GM12878 (cell line): ENCODE measurements around the gene SEMA3C. TPM values are rescaled to one million over a fixed set of nuclear protein-coding genes. Genes with fewer than 3 reads are reported as not detected.

Experiments
- ATAC-seq: fragments of 200-7000 bp; cut with Tn5 transposase; 3 replicates; pipeline ENCODE4 v1.9.1; 2020; ENCODE audit warnings: mild to moderate bottlenecking, moderate library complexity
- BruUV-seq: library from RNA; stranded (reverse); fragments of 400-500 nt; replicated peaks from 2 replicates; lab custom pipeline; 2021; lab: Mats Ljungman, UMichigan
- CTCF ChIA-PET: fragments of 300-600 bp; sonication (Branson Sonifier 250); formaldehyde crosslinking; extraction: SDS; loops from one replicate; lab custom pipeline; 2021; ENCODE audit warnings: inconsistent platforms; lab: Yijun Ruan, JAX
- POLR2A ChIA-PET: fragments of 350-600 bp; formaldehyde crosslinking; extraction: SDS; loops from one replicate; lab custom pipeline; 2021; ENCODE audit warnings: inconsistent platforms; lab: Charles Lee
- RAD21 ChIA-PET: fragments of 300-600 bp; sonication (Branson Sonifier 250); formaldehyde crosslinking; loops from one replicate; lab custom pipeline; 2023; ENCODE audit warnings: antibody characterized with exemption; ENCODE audit not compliant: unreplicated experiment; lab: Charles Lee
- SMC1A ChIA-PET: fragments of 300-600 bp; sonication (Branson Sonifier 250); formaldehyde crosslinking; loops from one replicate; lab custom pipeline; 2023; ENCODE audit not compliant: unreplicated experiment, uncharacterized antibody; lab: Charles Lee
- DNase-seq: peaks from one replicate; pipeline ENCODE4 v3.0.0-alpha.2; 2011; ENCODE audit warnings: low read depth, low spot score
- FAIRE-seq: peaks from 3 replicates; lab custom pipeline; 2011; peaks lifted over from hg19 to GRCh38; lab: Jason Lieb, UNC
- H2AFZ ChIP-seq: 2 replicates; pipeline ENCODE4 v1.6.0; 2011; ENCODE audit warnings: low read depth, low read length, control low read depth; ENCODE audit not compliant: control insufficient read depth
- H3K27ac ChIP-seq: 2 replicates; pipeline ENCODE4 v1.5.1; 2011; ENCODE audit warnings: control low read depth; ENCODE audit not compliant: control insufficient read depth, insufficient read depth
- H3K27me3 ChIP-seq, 2 experiments: replicated peaks in 1 of 2; 2 replicates each; pipeline versions ENCODE4 v1.6.0 to v1.6.1; 2011; ENCODE audit warnings: low read length in 1 of 2; ENCODE audit not compliant: control insufficient read depth in 2 of 2, insufficient read depth in 2 of 2
- H3K36me3 ChIP-seq, 2 experiments: 2 replicates each; pipeline ENCODE4 v1.5.1; 2011; ENCODE audit warnings: low read length in 1 of 2; ENCODE audit not compliant: control insufficient read depth in 2 of 2, insufficient read depth in 2 of 2
- H3K4me1 ChIP-seq: 2 replicates; pipeline ENCODE4 v1.6.1; 2011; ENCODE audit warnings: mild to moderate bottlenecking, low read length, moderate library complexity, mixed read lengths; ENCODE audit not compliant: control insufficient read depth, insufficient read depth
- H3K4me2 ChIP-seq: 2 replicates; pipeline ENCODE4 v1.6.0; 2011; ENCODE audit warnings: control low read depth; ENCODE audit not compliant: control insufficient read depth, insufficient read depth
- H3K4me3 ChIP-seq: fragments of 200-600 bp; sonication (generic); 2 replicates; pipeline ENCODE4 v1.5.1; 2016
- H3K79me2 ChIP-seq: 2 replicates; pipeline ENCODE4 v1.6.0; 2011; ENCODE audit warnings: low read length; ENCODE audit not compliant: control insufficient read depth, insufficient read depth
- H3K9ac ChIP-seq: 2 replicates; pipeline ENCODE4 v1.8.0; 2011; ENCODE audit warnings: low read length, control low read depth, mixed read lengths; ENCODE audit not compliant: control insufficient read depth, insufficient read depth
- H3K9me3 ChIP-seq: replicated peaks from 3 replicates; pipeline ENCODE4 v1.5.1; 2011; ENCODE audit warnings: mild to moderate bottlenecking, low read length; ENCODE audit not compliant: control insufficient read depth, insufficient read depth
- H4K20me1 ChIP-seq: 2 replicates; pipeline ENCODE4 v1.6.0; 2011; ENCODE audit not compliant: control insufficient read depth, insufficient read depth
- POLR2AphosphoS2 ChIP-seq: IDR thresholded peaks from 2 replicates; pipeline ENCODE4 v1.6.1; 2011; ENCODE audit warnings: low read depth, mild to moderate bottlenecking, low read length, improper control_type of control experiment, moderate library complexity
- TAF1 ChIP-seq: IDR thresholded peaks from 2 replicates; pipeline ENCODE4 v1.6.1; 2011; ENCODE audit warnings: mild to moderate bottlenecking, low read depth, low read length, borderline replicate concordance
- WRNIP1 ChIP-seq: IDR thresholded peaks from 2 replicates; pipeline ENCODE4 v1.6.1; 2011; ENCODE audit warnings: low read depth, low read length, improper control_type of control experiment, borderline replicate concordance
- WGBS: methylation state at CpG from one replicate; pipeline ENCODE4 v1.1.6; 2016; ENCODE audit warnings: low lambda C conversion rate; ENCODE audit not compliant: insufficient replicate concordance, insufficient coverage; ENCODE audit errors: missing lambda C conversion rate; 5-methylcytosine and 5-hydroxymethylcytosine counted together
- in situ Hi-C: fragments of 300-500 bp; cut with MboI; formaldehyde crosslinking; loops from 9 replicates; pipeline ENCODE4 v1.14.3; 2018; ENCODE audit warnings: mixed read lengths
- intact Hi-C: fragments of 100-400 bp; cut with micrococcal nuclease; formaldehyde crosslinking; loops from one replicate; pipeline ENCODE4 v1.14.2; 2022; ENCODE audit not compliant: unreplicated experiment
- polyA plus RNA-seq, 11 experiments: library from polyadenylated mRNA; depleted of rRNA in 4 of 11; unstranded in 6 of 11; stranded (reverse) in 5 of 11; fragments of >200 nt; fragmentation: Nextera tagmentation in 4 of 11; fragmentation: Illumina TruSeq in 1 of 11; extraction: Ambion mirVana in 4 of 11; extraction: Trizol in 1 of 11; gene quantifications; 1 replicate in 1 of 11; 2 replicates in 10 of 11; pipeline versions ENCODE4 v1.2.1 to v1.2.3, GENCODE V29; 2011 to 2016; ENCODE audit warnings: inconsistent platforms in 2 of 11, missing spikeins in 2 of 11, low read depth in 1 of 11
- total RNA-seq, 4 experiments: library from RNA; depleted of rRNA in 3 of 4; stranded (reverse); fragments of >200 nt in 3 of 4; fragmentation: Illumina TruSeq in 1 of 4; extraction: Trizol in 1 of 4; gene quantifications; 2 replicates each; pipeline versions ENCODE4 v1.2.1 to v1.2.3, GENCODE V29; 2013 to 2021
- TF ChIP-seq, protein P1 (sequence below): fragments of 150-350 bp; IDR thresholded peaks from 2 replicates; pipeline ENCODE4 v1.6.1; 2016; ENCODE audit warnings: low read depth, low read length

The SEMA3C gene
- total and polyA plus RNA-seq, 10 of the 15 experiments (the other 5 are each of a cell fraction or from before 2014, with no cell fraction given): 0.01 to 0.41 (median 0.11) TPM; not detected in 6

DNA sequence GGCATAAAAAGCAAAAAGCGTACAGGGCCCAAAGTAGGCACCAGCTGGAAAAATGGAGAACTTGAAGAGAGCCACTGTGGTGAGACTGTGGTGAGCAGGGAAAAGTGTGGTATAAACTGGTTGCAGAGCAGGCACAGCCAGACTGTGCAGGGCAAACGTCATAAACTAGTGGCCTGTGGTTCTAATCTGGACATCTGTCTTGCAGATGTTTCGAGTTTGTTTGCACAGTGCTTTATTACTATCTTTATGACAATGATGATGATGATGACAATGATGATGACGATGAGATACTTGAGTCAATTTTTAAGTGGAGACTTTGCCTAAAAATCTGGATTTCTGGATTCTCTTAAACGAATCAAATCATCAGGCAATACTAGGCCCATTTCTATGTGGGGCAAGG is 45.7 kb downstream of the SEMA3C start:
- Histone ChIP-seq H4K20me1 (no peaks in the 10 kb centered on the region), H3K4me1 (no peaks in the 10 kb centered on the region), H3K36me3 (no peaks in the 10 kb centered on the region), H3K27me3 (no peaks in the 10 kb centered on the region), H2AFZ (no peak overlapping the region), H3K9ac (no peak overlapping the region), H3K79me2 (no peaks in the 10 kb centered on the region), H3K9me3 (no peaks in the 10 kb centered on the region), H3K4me3 (no peak overlapping the region), H3K27ac (no peak overlapping the region), H3K4me2 (no peak overlapping the region)
- no peak for ATAC-seq
- no peak for FAIRE-seq
- CTCF ChIA-PET: no interaction called here
- 21% methylated on average over 5 of the region's 5 CpGs for WGBS
- in situ Hi-C loops: no loop called here
- no peak for DNase-seq
- POLR2A ChIA-PET: interaction anchor here (0.6 kb wide), 1 partner anchor 66 kb away, joined by 3 read pairs; no protein-coding TSS in a partner anchor
- intact Hi-C loops: no loop called here
- no TSS peak for BruUV-seq
- SMC1A ChIA-PET: no interaction called here
- no peak for TF ChIP-seq WRNIP1
- TF ChIP-seq, protein P1, sequence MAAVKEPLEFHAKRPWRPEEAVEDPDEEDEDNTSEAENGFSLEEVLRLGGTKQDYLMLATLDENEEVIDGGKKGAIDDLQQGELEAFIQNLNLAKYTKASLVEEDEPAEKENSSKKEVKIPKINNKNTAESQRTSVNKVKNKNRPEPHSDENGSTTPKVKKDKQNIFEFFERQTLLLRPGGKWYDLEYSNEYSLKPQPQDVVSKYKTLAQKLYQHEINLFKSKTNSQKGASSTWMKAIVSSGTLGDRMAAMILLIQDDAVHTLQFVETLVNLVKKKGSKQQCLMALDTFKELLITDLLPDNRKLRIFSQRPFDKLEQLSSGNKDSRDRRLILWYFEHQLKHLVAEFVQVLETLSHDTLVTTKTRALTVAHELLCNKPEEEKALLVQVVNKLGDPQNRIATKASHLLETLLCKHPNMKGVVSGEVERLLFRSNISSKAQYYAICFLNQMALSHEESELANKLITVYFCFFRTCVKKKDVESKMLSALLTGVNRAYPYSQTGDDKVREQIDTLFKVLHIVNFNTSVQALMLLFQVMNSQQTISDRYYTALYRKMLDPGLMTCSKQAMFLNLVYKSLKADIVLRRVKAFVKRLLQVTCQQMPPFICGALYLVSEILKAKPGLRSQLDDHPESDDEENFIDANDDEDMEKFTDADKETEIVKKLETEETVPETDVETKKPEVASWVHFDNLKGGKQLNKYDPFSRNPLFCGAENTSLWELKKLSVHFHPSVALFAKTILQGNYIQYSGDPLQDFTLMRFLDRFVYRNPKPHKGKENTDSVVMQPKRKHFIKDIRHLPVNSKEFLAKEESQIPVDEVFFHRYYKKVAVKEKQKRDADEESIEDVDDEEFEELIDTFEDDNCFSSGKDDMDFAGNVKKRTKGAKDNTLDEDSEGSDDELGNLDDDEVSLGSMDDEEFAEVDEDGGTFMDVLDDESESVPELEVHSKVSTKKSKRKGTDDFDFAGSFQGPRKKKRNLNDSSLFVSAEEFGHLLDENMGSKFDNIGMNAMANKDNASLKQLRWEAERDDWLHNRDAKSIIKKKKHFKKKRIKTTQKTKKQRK: no peak
- no peak for TF ChIP-seq TAF1
- TF ChIP-seq POLR2AphosphoS2: no peak
- TF ChIP-seq, all 136 proteins: peak for 0
- RAD21 ChIA-PET: no interaction called here
